ENCODE results near the gene UBR2. TPM values are rescaled to one million over a fixed set of nuclear protein-coding genes. Genes with fewer than 3 reads are reported as not detected.
"Not testable (repeated sequence)": the region's sequence is repeated elsewhere in the genome, so short reads cannot be mapped to it uniquely, and the experiment has no call there.

The UBR2 gene
- total RNA-seq, 1 experiment from 2014 or later: 17.5 TPM

DNA sequence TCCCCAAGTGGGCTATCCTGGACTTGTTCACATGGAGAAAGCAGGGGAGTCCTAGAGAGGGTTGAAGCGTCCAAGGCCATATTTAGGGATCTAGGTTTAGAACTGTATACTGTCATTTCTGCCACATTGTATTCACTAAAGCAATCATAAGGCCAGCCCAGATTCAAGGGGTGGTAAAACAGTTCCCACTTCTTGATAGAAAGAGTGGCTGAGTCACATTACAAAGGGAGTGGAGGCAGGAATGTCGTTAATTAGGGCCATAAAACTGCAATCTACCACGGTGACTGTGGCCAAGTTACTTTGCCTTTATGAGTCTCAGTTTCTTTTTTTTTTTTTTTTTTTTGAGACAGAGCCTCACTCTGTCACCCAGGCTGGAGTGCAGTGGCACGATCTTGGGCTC, 7.4 kb upstream of the UBR2 start:
- intact Hi-C loops (cut with micrococcal nuclease; ENCODE audit: unreplicated experiment): no loop called here
- no peaks in the 10 kb centered on the region for H3K9me3 ChIP-seq (ENCODE audit: low read depth, low read length, poor library complexity, severe bottlenecking)
- CTCF ChIA-PET: interaction anchor here (1.1 kb wide), 1 partner anchor 9 kb away, joined by 7 read pairs; no protein-coding TSS in a partner anchor
- BruUV-seq (replicated peaks): no TSS peak
- no peak overlapping the region for H3K4me3 ChIP-seq (ENCODE audit: low read depth, low read length, poor library complexity, severe bottlenecking)
- peak; percentile 56 for DNase-seq (ENCODE audit: low spot score)
- no peaks in the 10 kb centered on the region for H3K27me3 ChIP-seq (replicated peaks; ENCODE audit: insufficient read depth, low read depth, low read length, poor library complexity)
- H3K36me3 ChIP-seq (ENCODE audit: insufficient read depth, low read length, poor library complexity, severe bottlenecking): no peaks in the 10 kb centered on the region
- POLR2A ChIA-PET (ENCODE audit: low non-redundant PET): interaction anchor here (0.5 kb wide), 1 partner anchor 225 kb away, joined by 7 read pairs; the partner anchor contains the start of gene BICRAL
- TF ChIP-seq, protein P1, sequence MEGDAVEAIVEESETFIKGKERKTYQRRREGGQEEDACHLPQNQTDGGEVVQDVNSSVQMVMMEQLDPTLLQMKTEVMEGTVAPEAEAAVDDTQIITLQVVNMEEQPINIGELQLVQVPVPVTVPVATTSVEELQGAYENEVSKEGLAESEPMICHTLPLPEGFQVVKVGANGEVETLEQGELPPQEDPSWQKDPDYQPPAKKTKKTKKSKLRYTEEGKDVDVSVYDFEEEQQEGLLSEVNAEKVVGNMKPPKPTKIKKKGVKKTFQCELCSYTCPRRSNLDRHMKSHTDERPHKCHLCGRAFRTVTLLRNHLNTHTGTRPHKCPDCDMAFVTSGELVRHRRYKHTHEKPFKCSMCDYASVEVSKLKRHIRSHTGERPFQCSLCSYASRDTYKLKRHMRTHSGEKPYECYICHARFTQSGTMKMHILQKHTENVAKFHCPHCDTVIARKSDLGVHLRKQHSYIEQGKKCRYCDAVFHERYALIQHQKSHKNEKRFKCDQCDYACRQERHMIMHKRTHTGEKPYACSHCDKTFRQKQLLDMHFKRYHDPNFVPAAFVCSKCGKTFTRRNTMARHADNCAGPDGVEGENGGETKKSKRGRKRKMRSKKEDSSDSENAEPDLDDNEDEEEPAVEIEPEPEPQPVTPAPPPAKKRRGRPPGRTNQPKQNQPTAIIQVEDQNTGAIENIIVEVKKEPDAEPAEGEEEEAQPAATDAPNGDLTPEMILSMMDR (conservative IDR thresholded peaks at IDR 0.05; ENCODE audit: low read depth, low read length): no peak
- no peak for TF ChIP-seq EZH2 (IDR thresholded peaks at IDR 0.05; ENCODE audit: borderline replicate concordance, low read depth, low read length, poor library complexity, severe bottlenecking)
- H3K4me1 ChIP-seq (ENCODE audit: insufficient read depth, low read length, poor library complexity, severe bottlenecking): peaks cover 12% of the 10 kb centered on the region
- H3K27ac ChIP-seq (ENCODE audit: low read depth, low read length, poor library complexity, severe bottlenecking): peak overlapping the region; percentile 70

- H3K27ac ChIP-seq (ENCODE audit: low read depth, low read length, poor library complexity, severe bottlenecking); intact Hi-C loops (cut with micrococcal nuclease; ENCODE audit: unreplicated experiment); BruUV-seq (replicated peaks); POLR2A ChIA-PET (ENCODE audit: low non-redundant PET); H3K9me3 ChIP-seq (ENCODE audit: low read depth, low read length, poor library complexity, severe bottlenecking); H3K4me3 ChIP-seq (ENCODE audit: low read depth, low read length, poor library complexity, severe bottlenecking); H3K36me3 ChIP-seq (ENCODE audit: insufficient read depth, low read length, poor library complexity, severe bottlenecking); DNase-seq (ENCODE audit: low spot score); CTCF ChIA-PET; H3K27me3 ChIP-seq (replicated peaks; ENCODE audit: insufficient read depth, low read depth, low read length, poor library complexity): not testable (repeated sequence)
- H3K4me1 ChIP-seq (ENCODE audit: insufficient read depth, low read length, poor library complexity, severe bottlenecking): peaks cover 12% of the 10 kb centered on the region
Observed at GRCh38 chr6:42559276-42559675, 4.6 kb upstream of the UBR2 start.

DNA sequence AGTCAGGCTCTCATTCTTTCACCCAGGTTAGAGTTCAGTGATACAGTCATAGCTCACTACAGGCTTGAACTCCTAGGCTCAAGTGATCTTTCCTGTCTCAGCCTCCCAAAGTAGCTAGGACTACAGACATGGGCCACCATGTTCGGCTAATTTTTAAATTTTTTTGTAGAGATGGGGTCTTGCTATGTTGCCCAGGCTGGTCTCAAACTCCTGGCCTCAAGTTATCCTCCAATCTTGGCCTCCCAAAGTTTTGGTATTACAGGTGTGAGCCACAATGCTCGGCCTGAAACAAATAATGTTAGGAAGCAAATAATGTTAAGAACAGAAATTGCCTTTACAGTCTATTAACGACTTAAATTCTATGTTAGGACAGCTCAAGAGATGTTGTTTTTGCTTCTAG, 1.8 kb upstream of the UBR2 start:
- ChIA-PET POLR2A (ENCODE audit: low non-redundant PET) (no interaction called here), CTCF (interaction anchor here (2.7 kb wide), 1 partner anchor 14 kb away, joined by 9 read pairs; no protein-coding TSS in a partner anchor)
- H3K27ac ChIP-seq (ENCODE audit: low read depth, low read length, poor library complexity, severe bottlenecking): no peak overlapping the region
- H3K4me1 ChIP-seq (ENCODE audit: insufficient read depth, low read length, poor library complexity, severe bottlenecking): no peaks in the 10 kb centered on the region
- no peak for DNase-seq (ENCODE audit: low spot score)
- H3K27me3 ChIP-seq (replicated peaks; ENCODE audit: insufficient read depth, low read depth, low read length, poor library complexity): no peaks in the 10 kb centered on the region
- no peaks in the 10 kb centered on the region for H3K36me3 ChIP-seq (ENCODE audit: insufficient read depth, low read length, poor library complexity, severe bottlenecking)
- TF ChIP-seq, protein P1 (conservative IDR thresholded peaks at IDR 0.05; ENCODE audit: low read depth, low read length): no peak
- no peak for TF ChIP-seq EZH2 (IDR thresholded peaks at IDR 0.05; ENCODE audit: borderline replicate concordance, low read depth, low read length, poor library complexity, severe bottlenecking)
- H3K4me3 ChIP-seq (ENCODE audit: low read depth, low read length, poor library complexity, severe bottlenecking): no peak overlapping the region
- intact Hi-C loops (cut with micrococcal nuclease; ENCODE audit: unreplicated experiment): loop anchor here (10.0 kb wide), 1 partner anchor 163 kb away; the partner anchor contains the start of gene PRPH2
- BruUV-seq (replicated peaks): no TSS peak
- H3K9me3 ChIP-seq (ENCODE audit: low read depth, low read length, poor library complexity, severe bottlenecking): no peaks in the 10 kb centered on the region

DNA sequence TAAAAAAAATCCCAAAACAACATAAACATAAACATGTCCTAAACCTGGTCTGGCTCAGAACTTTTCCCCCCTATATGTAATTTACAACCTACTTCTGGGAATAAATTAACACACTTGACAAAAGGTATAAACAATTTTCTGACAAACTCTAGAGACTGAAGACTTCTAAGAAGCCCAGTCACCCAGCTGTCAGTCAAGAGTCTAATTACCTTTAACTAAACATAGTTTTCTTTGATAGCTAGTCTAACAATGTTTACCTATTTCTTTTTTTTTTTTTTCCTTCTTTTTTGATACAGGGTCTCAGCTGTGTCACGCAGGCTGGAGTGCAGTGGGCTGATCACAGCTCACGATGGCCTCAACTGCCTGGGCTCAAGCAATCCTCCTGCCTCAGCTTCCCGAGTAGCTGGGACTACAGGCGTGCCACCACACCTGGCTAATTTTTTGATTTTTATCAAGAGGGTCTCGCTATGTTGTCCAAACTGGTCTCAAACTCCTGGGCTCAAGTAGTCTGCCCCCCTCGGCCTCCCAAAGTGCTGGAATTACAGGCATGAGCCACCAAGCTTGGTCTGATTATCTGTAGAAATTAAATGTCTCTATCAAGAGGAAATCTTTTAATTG, 932 bp upstream of the UBR2 start:
- DNase-seq (ENCODE audit: low spot score): no peak
- ChIA-PET POLR2A (ENCODE audit: low non-redundant PET) (no interaction called here), CTCF (interaction anchor here (2.7 kb wide), 1 partner anchor 15 kb away, joined by 9 read pairs; no protein-coding TSS in a partner anchor)
- no peaks in the 10 kb centered on the region for H3K9me3 ChIP-seq (ENCODE audit: low read depth, low read length, poor library complexity, severe bottlenecking)
- intact Hi-C loops (cut with micrococcal nuclease; ENCODE audit: unreplicated experiment): loop anchor here (10.0 kb wide), 1 partner anchor 162 kb away; the partner anchor contains the start of gene PRPH2
- no peaks in the 10 kb centered on the region for H3K27me3 ChIP-seq (replicated peaks; ENCODE audit: insufficient read depth, low read depth, low read length, poor library complexity)
- BruUV-seq (replicated peaks): no TSS peak
- H3K4me3 ChIP-seq (ENCODE audit: low read depth, low read length, poor library complexity, severe bottlenecking): no peak overlapping the region
- no peak overlapping the region for H3K27ac ChIP-seq (ENCODE audit: low read depth, low read length, poor library complexity, severe bottlenecking)
- H3K4me1 ChIP-seq (ENCODE audit: insufficient read depth, low read length, poor library complexity, severe bottlenecking): no peaks in the 10 kb centered on the region
- TF ChIP-seq, protein P1 (conservative IDR thresholded peaks at IDR 0.05; ENCODE audit: low read depth, low read length): no peak
- no peaks in the 10 kb centered on the region for H3K36me3 ChIP-seq (ENCODE audit: insufficient read depth, low read length, poor library complexity, severe bottlenecking)

Measured in A673 (cell line).